Activated CD8-positive, alpha-beta memory T cell treated with anti-CD3 and anti-CD28 coated beads, Interleukin-2, amount 10 ng/mL, durations not matched to agents 7 days and 5 days (primary cell): ENCODE data around the gene LTC4S. TPM values are rescaled to one million over a fixed set of nuclear protein-coding genes. Genes with fewer than 3 reads are reported as not detected.

ENCODE experiments used
- ATAC-seq: fragments of 150-1000 bp; cut with Tn5 transposase; one replicate; pipeline ENCODE4 v1.10.0; 2021; ENCODE audit warnings: moderate library complexity
- CTCF ChIA-PET: fragments of 350-600 bp; sonication (Branson Sonifier 250); formaldehyde crosslinking; loops from one replicate; lab custom pipeline; 2021; ENCODE audit warnings: antibody characterized with exemption; lab: Charles Lee
- DNase-seq: peaks from one replicate; pipeline ENCODE4 v3.0.0-alpha.2; 2020
- H3K27ac Mint-ChIP-seq: one replicate; pipeline ENCODE4 v1.8.0; 2021; ENCODE audit warnings: mild to moderate bottlenecking, mixed read lengths
- H3K27me3 Mint-ChIP-seq: one replicate; pipeline ENCODE4 v1.8.0; 2021; ENCODE audit warnings: mixed read lengths
- H3K36me3 Mint-ChIP-seq: one replicate; pipeline ENCODE4 v1.8.0; 2021; ENCODE audit warnings: mild to moderate bottlenecking, mixed read lengths
- H3K4me1 Mint-ChIP-seq: one replicate; pipeline ENCODE4 v1.8.0; 2021; ENCODE audit warnings: mixed read lengths
- H3K4me3 Mint-ChIP-seq: one replicate; pipeline ENCODE4 v1.8.0; 2021; ENCODE audit warnings: mild to moderate bottlenecking, moderate library complexity, mixed read lengths
- H3K9me3 Mint-ChIP-seq: one replicate; pipeline ENCODE4 v1.8.0; 2022; ENCODE audit warnings: low read depth, mixed read lengths
- total RNA-seq, 2 experiments: library from RNA; stranded (reverse); gene quantifications; one replicate each; pipeline ENCODE4 v1.2.3, GENCODE V29; 2021

LTC4S gene
- total RNA-seq, 2 experiments from 2014 or later, result 0.91 to 1.5 TPM

DNA sequence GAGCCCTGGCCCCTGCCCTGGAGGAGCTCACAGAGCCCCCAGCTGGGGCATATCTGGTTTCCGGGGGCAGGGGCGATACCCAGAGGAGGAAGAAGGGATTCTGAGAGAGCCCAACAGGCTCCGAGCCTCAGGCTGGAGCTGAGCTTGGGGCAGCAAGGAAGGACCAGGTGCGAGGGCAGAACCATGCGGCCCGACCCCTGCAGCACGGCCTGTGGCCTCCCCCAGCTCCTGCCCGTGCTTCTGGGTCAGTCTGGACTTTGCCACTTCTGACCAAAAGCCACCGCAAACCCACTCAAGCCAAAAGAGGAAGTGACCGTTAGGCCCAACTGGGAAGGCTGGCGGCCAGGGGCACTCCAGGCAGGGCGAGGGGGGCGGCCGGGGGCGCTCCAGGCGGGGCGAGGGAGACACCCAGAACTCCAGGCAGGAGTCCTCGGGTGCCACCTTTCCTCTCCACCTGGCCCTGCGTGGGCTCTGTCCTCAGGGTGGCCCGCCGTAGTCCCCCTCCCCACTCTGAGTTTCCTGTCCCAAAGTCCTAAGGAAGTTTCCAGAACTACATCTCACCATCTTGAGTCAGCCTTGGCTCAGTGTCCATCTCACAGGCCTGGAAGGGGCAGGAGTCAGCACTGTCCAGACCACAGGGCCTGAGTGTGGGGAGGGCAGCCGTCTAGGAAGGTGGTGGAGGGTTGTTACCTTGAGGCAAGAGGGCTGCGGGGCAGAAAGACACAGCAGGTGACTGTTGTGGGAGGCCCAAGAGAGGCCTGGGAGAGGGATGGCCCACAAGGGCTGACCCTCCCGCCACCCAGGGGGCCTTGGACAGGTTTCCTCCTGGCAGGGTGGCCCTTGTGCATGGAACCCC, 946 bp upstream of the LTC4S start:
- CTCF ChIA-PET, result interaction anchor here (0.9 to 5.1 kb wide), 6 partner anchors 9 to 115 kb away, joined by 3 to 49 read pairs (median 6); no protein-coding TSS in a partner anchor
- Mint-ChIP-seq H3K9me3 (no peaks in the 10 kb centered on the region), H3K27me3 (no peaks in the 10 kb centered on the region), H3K36me3 (peaks cover 2% of the 10 kb centered on the region), H3K4me1 (peaks cover 34% of the 10 kb centered on the region), H3K27ac (peak overlapping the region; percentile 48), H3K4me3 (no peak overlapping the region)
- ATAC-seq (no peak), DNase-seq (no peak)

DNA sequence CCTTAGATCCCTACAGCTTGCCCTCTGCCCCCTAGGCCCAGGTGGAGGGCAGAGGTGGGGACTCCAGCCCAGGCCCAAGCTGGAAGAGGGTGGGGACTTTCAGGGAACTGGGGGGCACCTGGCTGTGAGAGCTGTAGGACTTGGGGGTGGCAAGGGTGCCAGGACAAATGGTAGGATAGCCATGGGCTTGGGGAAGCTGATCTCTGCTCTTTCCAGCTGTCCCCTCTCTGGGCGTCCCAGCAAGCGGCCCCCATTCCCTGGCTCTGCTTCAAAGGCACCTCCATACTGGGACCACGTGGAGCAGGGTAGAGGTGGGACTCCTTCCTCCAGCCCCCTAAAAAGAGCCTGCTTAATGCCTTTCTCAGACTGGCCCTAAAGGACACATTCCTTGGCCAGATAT, 385 bp downstream of the LTC4S start:
- ATAC-seq, result no peak
- CTCF ChIA-PET, result interaction anchor here (0.7 to 5.1 kb wide), 8 partner anchors 8 to 114 kb away, joined by 3 to 49 read pairs (median 3); no protein-coding TSS in a partner anchor

DNA sequence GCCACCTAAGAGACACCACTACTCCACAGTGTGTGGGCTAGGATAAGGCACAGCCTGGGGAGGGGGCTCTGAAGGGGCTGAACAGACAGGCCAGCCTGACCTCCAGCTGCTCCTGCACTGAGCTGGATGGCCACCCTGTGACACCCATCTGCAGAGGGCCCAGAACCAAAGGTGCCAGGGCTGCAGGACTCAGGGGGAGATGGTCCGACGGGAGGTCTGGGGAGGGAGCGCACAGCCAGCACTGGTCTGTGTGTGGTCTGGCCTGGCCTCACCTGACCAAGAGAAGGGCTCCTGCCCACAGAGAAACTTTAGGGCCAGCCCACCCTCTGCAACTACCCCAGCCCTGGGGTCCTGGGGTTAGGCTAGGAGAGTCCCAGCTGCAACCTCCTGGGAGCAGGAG, 789 bp downstream of the LTC4S start:
- ATAC-seq, result no peak
- CTCF ChIA-PET, result interaction anchor here (1.0 to 5.1 kb wide), 7 partner anchors 8 to 114 kb away, joined by 3 to 49 read pairs (median 4); no protein-coding TSS in a partner anchor
- no peak for DNase-seq
- Mint-ChIP-seq H3K27ac (no peak overlapping the region), H3K4me3 (no peak overlapping the region), H3K36me3 (peaks cover 6% of the 10 kb centered on the region), H3K27me3 (no peaks in the 10 kb centered on the region), H3K9me3 (no peaks in the 10 kb centered on the region), H3K4me1 (peaks cover 34% of the 10 kb centered on the region)

More for the DNA sequence above, 385 bp downstream of the LTC4S start:
- no peak overlapping the region for H3K4me3 Mint-ChIP-seq
- peaks cover 34% of the 10 kb centered on the region for H3K4me1 Mint-ChIP-seq
- no peak overlapping the region for H3K27ac Mint-ChIP-seq
- no peaks in the 10 kb centered on the region for H3K27me3 Mint-ChIP-seq
- DNase-seq, result no peak
- H3K9me3 Mint-ChIP-seq, result no peaks in the 10 kb centered on the region
- H3K36me3 Mint-ChIP-seq, result peaks cover 2% of the 10 kb centered on the region

DNA sequence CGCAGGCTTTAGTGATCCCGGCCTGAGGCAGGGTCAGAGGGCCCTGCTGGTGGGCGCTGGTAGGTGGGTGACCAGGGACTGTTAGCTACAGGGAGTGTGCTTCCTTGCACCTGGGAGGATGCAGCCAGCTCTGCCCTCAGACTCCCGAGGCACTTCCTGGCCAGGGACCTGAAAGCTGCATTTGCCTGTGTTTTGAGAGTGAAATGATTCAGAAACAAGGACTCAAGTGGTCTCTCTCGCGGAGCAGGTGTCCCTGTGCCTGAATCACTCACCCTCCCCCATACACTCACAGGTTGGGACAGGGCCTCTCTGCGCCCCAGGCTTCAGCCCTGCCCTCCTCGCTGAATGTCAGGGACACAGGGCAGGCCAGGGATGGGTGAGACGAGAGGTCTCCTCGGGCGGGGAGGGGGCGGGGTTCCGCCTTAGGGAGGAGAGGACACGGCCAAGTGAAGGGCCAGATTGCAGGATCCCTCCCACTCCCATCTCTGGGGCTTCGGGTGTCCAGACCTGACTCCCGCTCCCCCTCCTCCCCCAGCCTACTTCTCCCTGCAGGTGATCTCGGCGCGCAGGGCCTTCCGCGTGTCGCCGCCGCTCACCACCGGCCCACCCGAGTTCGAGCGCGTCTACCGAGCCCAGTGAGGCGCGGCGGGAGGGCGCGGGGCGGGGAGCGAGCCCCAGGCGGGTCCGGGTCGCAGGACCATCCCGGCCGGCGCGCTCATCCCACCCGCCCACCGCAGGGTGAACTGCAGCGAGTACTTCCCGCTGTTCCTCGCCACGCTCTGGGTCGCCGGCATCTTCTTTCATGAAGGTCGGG, 1.5 kb downstream of the LTC4S start:
- Mint-ChIP-seq H3K27ac (no peak overlapping the region), H3K9me3 (no peaks in the 10 kb centered on the region), H3K4me1 (peaks cover 34% of the 10 kb centered on the region), H3K4me3 (peak overlapping the region; percentile 53), H3K36me3 (peaks cover 8% of the 10 kb centered on the region), H3K27me3 (no peaks in the 10 kb centered on the region)
- CTCF ChIA-PET, result interaction anchor here (0.7 to 5.1 kb wide), 14 partner anchors 11 to 148 kb away, joined by 3 to 49 read pairs (median 4); partner anchors contain the start of gene SQSTM1
- ATAC-seq, result no peak
- no peak for DNase-seq

DNA sequence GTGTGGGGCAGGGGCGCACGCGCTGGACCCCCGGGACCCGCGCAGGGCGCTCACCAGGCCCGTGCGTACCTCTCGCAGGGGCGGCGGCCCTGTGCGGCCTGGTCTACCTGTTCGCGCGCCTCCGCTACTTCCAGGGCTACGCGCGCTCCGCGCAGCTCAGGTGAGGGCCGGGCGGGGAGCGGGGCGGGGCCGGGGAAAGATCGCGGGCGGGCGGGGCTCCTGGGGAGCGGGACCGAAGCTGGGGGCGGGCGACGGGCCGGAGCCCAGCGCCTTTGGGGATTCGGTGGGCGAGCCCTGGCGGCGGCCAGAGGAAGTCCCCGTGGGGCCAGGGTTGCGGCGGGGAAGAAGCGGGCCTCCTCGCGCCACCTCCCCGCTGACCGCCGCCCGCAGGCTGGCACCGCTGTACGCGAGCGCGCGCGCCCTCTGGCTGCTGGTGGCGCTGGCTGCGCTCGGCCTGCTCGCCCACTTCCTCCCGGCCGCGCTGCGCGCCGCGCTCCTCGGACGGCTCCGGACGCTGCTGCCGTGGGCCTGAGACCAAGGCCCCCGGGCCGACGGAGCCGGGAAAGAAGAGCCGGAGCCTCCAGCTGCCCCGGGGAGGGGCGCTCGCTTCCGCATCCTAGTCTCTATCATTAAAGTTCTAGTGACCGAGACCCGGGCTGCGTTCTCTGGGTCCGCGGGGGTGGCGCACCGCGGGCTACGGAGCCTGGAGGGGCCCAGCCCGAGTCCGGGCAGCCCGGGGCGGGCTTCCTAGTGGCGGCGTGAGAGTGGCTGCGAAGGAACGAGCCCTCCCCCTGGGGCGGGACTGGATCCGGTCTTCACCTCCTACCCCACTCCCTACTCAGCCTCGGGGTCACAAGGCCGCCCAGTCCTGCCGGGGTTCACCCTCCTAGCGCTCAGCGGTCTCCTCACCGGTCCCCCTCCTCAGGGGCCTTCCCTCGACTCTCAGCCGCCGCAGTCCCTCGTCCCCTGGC, 2.4 kb downstream of the LTC4S start:
- H3K36me3 Mint-ChIP-seq, result peaks cover 8% of the 10 kb centered on the region
- peak overlapping the region; percentile 31 for H3K27ac Mint-ChIP-seq
- CTCF ChIA-PET, result interaction anchor here (0.7 to 5.1 kb wide), 12 partner anchors 10 to 147 kb away, joined by 3 to 49 read pairs (median 4); partner anchors contain the start of gene SQSTM1
- H3K9me3 Mint-ChIP-seq, result no peaks in the 10 kb centered on the region
- peak; percentile 79 for ATAC-seq
- H3K4me3 Mint-ChIP-seq, result peak overlapping the region; percentile 53
- H3K27me3 Mint-ChIP-seq, result no peaks in the 10 kb centered on the region
- peak; percentile 73 for DNase-seq
- peaks cover 34% of the 10 kb centered on the region for H3K4me1 Mint-ChIP-seq

DNA sequence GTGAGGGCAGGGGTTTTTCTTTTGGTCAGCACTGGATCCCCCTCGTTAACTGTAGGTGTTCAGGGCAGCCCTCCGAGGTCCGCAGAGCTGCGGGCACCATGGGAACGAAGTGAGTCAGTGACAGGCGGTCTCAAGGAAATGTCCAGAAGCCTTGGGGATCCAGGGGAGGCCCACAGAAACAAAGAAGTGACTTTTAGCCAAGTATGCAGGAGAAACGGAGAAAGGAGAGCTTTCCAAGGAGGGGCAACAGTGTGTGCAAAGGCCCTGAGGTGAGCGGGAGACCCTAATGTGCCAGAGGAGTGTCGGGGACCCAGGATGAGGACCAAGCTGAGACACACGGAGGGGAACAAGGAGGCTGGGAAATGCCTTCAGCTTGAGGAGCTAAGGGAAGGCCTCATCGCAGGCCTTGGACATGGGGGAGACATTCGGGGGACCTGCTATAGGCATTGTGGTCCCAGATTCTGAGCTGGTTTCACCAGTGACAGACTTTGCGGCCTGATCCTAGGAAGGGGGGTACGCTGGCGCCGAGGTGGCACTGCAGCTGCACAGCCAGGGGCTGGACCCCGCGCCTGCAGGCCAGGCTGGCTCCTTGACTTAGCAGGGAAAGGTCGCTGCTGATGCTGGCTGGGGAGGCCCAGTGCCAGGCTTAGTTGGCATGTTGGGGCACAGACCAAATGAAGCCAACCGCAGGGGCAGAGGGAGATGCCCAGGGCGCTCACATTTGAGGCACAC, 3.3 kb downstream of the LTC4S start:
- DNase-seq (no peak), ATAC-seq (no peak)
- Mint-ChIP-seq H3K27ac (peak overlapping the region; percentile 31), H3K4me1 (peaks cover 37% of the 10 kb centered on the region), H3K4me3 (peak overlapping the region; percentile 33), H3K9me3 (no peaks in the 10 kb centered on the region), H3K27me3 (no peaks in the 10 kb centered on the region), H3K36me3 (peaks cover 10% of the 10 kb centered on the region)
- CTCF ChIA-PET, result interaction anchor here (1.3 to 5.1 kb wide), 4 partner anchors 9 to 34 kb away, joined by 5 to 49 read pairs (median 10); partner anchors contain the start of gene SQSTM1

DNA sequence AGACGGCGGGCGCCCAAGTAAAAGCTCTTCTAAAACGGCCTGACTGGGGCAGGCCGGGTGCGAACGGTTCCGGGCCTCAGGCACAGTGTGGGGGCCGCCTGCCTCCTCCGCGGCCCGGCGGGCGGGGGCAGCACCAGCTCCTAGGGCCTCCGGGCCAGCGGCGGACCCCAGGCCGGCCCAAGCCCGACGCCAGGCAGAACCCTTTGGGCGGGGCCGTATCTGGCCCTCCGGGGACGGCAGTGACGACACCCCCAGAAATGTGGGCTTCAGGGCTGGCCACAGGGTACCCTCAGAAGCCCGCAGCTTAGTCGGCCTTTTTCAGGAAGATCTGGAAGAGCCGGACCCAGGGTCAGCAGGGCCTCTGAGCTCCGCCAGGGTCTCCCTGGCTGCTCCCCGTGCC, 4.0 kb downstream of the LTC4S start:
- Mint-ChIP-seq H3K9me3 (no peaks in the 10 kb centered on the region), H3K27me3 (no peaks in the 10 kb centered on the region), H3K4me1 (peaks cover 38% of the 10 kb centered on the region), H3K4me3 (no peak overlapping the region), H3K27ac (no peak overlapping the region), H3K36me3 (peaks cover 10% of the 10 kb centered on the region)
- no peak for ATAC-seq
- no peak for DNase-seq
- CTCF ChIA-PET, result interaction anchor here (2.5 to 5.1 kb wide), 3 partner anchors 8 to 35 kb away, joined by 9 to 49 read pairs (median 12); partner anchors contain the start of gene SQSTM1

DNA sequence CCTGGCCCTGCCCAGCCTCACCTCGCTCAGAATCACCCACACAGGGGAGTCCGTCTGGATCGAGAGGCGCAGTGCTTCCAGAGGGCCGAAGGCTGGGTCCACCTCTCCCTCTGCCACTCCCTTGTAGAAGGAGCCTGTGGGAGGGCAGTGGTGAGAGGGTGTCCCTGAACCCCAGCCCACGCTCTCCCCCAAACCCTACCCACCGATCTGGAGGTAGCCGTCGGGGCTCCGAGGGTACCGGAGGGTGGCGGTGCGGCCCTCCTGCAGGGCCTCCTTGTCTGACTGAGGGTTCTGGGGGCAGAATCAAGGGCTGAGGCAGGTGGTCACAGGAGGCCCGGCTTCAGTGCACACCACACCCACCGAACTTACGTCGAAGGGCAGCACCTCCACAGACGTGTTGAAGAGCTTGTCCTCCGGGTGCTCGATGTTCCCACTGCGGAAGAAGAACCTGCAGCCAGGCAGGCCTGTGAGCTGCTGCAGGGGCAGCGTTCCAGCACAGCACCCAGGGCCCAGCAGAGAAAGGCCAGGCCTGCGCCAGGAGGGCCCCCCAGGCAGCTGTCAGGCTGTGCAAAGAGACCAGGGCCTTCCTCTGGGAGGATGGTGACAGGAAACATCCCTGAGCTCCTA, 4.5 kb downstream of the LTC4S start:
- ATAC-seq (no peak), DNase-seq (no peak)
- Mint-ChIP-seq H3K4me3 (no peak overlapping the region), H3K27me3 (no peaks in the 10 kb centered on the region), H3K36me3 (peaks cover 10% of the 10 kb centered on the region), H3K9me3 (no peaks in the 10 kb centered on the region), H3K27ac (no peak overlapping the region), H3K4me1 (peaks cover 37% of the 10 kb centered on the region)
- CTCF ChIA-PET, result interaction anchor here (5.1 kb wide), 1 partner anchor 35 kb away, joined by 49 read pairs; no protein-coding TSS in a partner anchor

DNA sequence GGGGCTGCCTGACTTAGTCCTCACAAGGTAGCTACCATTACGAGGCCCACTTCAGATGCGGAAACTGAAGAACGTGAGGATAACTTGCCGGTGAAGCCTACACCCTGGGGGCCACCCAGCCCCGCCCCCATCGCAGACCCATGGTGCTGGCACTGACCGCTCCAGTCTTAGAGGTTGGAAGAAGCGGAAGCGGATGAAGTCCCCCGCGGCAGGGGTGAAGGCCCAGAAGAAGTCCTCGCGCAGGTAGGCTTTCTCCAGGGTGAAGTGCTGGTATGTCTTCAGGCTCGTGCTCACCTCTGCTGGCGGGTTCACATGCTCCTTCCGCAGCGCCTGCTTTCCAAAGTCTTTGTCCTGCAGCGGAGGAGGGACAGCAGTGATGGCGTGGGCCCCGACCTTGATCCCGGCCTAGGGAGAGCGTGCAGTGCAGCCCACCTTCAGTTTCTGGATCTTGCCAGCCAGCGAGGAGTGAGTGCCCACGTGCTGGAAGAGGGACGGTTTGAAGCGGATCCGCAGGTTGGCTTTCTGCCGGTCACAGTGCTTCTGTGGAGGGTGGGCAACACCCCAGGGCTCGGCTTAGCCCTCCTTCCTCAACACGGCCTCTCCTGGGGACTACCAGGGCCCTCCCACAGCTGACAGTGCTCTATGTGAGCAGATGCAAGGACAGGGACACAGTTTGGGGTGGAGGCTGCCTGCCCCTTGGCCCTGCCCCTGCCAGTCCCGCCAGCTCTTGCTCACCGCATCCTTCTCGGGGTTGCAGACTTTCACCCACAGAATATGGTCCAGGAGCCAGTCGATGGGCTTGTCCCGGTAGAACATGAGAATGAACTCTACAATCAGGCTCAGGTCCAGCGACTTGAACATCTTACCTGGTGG, 5.2 kb downstream of the LTC4S start:
- no peak for ATAC-seq
- Mint-ChIP-seq H3K4me1 (peaks cover 36% of the 10 kb centered on the region), H3K27ac (no peak overlapping the region)

DNA sequence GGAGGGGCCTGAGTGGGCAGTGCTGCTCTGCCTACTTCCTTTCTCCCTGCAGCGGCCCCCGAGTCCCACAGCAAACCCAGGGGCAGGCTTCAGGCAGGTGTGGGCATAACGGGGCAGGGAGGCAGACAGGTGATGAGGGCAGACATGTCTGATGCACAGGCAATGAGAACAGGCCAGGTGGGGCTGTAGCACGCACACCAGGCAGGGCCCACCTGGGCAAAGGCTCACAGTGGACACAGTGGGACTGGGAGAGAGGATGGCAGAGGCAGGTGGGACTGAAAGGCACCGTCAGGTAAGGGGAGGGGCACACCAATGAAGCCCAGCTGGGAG, 5.8 kb downstream of the LTC4S start:
- no peaks in the 10 kb centered on the region for H3K27me3 Mint-ChIP-seq
- no peaks in the 10 kb centered on the region for H3K9me3 Mint-ChIP-seq
- H3K27ac Mint-ChIP-seq, result no peak overlapping the region
- ATAC-seq (no peak), DNase-seq (no peak)
- H3K4me1 Mint-ChIP-seq, result peaks cover 36% of the 10 kb centered on the region
- peaks cover 10% of the 10 kb centered on the region for H3K36me3 Mint-ChIP-seq
- H3K4me3 Mint-ChIP-seq, result no peak overlapping the region
- CTCF ChIA-PET, result interaction anchor here (2.9 kb wide), 1 partner anchor 292 kb away, joined by 11 read pairs; no protein-coding TSS in a partner anchor

More for the DNA sequence above, 5.2 kb downstream of the LTC4S start:
- DNase-seq, result no peak
- H3K9me3 Mint-ChIP-seq, result no peaks in the 10 kb centered on the region
- CTCF ChIA-PET, result no interaction called here
- H3K36me3 Mint-ChIP-seq, result peaks cover 10% of the 10 kb centered on the region
- no peak overlapping the region for H3K4me3 Mint-ChIP-seq
- H3K27me3 Mint-ChIP-seq, result no peaks in the 10 kb centered on the region
